ENCODE results near the gene SMIM38.
"Not testable (repeated sequence)": the region's sequence is repeated elsewhere in the genome, so short reads cannot be mapped to it uniquely, and the experiment has no call there.

SMIM38 gene

DNA sequence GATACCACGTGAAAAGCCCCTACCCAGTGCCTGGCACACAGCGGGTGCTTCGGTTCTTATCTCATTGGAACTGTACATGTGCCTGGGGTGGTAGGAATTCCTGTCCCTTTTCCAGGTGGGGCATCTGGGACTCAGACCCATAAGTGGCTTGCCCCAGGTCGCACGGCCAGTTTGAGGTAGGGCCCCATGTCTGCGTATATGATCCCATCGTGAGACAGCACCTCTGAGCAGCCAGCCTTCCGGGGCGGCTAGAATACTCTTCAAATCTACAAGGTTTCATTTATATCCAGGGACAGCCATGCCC is 33.5 kb upstream of the SMIM38 start:
- no peak for ATAC-seq
- no peak for DNase-seq

DNA sequence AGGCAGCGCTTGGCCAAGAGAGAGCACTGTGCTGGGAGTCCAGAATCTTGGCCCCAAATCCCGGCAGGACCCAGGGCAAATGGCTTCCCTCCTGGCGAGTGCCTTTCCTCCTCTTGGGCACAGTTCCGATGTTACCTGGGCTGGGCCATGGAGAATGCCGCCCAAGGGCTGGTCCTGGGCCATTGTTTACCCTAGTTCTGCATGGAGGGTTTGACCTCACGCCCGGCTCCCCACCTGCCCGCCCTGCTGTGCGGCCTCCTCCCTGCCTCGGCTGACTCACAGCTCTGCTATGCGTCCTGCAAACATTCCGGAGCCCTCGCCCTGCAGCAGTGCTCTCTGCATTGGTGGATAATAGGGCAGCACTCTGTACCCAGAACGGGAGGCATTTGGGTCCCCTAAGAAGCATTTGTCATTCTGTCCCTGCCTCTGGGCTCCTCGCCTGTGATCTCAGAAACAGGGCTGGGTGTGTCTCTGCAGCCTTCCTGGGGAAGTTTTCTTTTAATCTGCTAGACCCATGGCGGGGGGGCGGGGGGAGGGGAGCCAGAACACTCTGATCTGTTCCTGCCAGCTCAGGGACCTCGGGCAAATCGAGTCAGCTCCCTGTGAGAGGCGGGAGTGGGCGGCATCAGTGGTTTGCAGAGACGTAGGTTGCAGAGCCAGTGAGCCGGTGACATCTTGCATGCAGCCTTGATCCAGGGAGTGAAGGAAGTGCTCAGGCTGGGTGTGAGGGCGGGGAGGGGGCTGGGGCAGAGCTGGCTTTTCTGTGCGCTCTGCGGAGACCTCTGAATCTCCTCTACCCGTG is 32.9 kb upstream of the SMIM38 start:
- ATAC-seq = peak; percentile 90

DNA sequence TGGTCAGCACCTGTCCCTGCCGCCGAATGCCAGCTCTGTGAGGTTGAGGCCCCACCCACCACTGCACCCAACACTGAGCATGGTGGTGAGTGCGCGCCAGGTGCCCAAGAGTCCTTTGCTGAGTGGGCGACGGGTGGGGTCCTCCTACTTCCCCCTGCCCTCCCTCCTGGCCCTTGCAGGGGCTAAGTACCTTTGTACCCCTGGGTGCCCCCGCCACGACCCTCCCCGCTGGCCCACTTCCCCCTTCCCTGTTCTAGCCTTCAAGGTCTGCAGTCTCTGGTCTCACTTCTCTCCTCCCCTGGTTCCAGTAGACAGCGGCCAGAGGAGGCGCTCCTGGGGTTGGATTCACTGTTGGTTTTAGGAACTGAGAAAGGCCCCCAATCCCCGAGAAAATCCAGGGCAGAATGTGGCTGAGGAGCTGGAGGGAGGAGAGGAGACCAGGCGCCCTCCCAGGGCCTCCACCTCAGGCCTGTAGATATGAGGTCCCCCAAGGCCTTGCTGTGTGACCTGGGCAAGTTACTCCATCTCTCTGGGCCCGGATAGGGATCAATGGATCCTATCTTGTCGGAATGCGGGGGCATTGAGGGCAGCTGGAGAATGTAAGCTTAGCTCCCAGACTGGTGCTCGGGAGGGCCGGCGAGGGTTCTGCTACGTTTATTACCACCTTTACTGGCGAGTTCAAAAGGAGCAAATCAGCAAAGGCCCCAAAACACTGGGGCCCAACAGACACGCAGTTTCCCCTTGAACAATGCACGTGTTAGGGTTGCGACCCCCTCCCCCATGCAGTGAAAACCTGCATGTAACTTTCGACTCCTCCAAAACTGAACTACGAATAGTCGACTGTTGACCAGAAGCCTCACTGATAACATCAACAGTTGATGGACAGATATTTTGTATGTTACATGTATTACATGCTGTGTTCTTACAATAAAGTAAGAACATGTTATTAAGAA is 31.9 kb upstream of the SMIM38 start:
- peak; percentile 33 for DNase-seq
- ATAC-seq = peak; percentile 14

More for the DNA sequence above, 32.9 kb upstream of the SMIM38 start:
- peak; percentile 85 for DNase-seq

DNA sequence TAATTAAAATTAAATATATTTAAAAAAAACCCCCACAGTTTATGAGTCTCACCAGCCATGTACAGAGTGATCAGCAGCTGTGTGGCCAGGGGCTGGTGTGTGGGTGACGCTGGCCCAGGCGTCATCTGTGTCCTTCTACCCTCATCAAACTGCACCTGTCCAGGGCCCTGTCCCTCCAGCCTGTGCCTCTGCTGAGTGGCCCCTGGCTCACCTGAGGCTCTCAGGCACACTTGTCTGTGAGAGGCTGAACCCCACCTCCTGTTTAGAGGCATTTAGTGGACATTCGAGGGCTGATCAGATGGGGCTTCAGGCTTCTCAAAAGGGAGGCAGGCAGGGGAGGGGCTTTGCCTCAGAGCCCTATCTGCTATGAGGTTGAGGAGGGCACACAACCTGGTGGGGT is 29.9 kb upstream of the SMIM38 start:
- ATAC-seq = no peak

DNA sequence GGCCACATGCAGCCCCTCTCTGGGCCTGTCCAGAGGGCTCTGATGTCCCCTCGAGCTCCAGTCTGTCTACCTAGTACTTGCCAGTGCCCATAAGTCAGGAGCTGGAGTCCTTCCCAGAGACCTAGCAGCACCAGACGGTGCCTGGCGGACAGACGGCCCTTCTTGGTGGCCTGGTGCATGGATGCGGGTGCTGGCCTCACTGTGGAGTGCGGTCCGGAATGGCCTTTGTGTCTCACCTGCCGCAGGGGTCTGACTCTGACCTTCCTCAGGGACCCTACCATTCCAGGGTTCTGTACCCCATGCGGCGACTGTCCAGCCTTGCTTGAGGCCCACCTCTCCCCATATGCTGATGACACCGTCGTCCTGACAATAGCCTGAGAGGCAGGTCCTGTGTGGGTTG is 29.4 kb upstream of the SMIM38 start:
- ATAC-seq = no peak

More for the DNA sequence above, 29.9 kb upstream of the SMIM38 start:
- DNase-seq = no peak

DNA sequence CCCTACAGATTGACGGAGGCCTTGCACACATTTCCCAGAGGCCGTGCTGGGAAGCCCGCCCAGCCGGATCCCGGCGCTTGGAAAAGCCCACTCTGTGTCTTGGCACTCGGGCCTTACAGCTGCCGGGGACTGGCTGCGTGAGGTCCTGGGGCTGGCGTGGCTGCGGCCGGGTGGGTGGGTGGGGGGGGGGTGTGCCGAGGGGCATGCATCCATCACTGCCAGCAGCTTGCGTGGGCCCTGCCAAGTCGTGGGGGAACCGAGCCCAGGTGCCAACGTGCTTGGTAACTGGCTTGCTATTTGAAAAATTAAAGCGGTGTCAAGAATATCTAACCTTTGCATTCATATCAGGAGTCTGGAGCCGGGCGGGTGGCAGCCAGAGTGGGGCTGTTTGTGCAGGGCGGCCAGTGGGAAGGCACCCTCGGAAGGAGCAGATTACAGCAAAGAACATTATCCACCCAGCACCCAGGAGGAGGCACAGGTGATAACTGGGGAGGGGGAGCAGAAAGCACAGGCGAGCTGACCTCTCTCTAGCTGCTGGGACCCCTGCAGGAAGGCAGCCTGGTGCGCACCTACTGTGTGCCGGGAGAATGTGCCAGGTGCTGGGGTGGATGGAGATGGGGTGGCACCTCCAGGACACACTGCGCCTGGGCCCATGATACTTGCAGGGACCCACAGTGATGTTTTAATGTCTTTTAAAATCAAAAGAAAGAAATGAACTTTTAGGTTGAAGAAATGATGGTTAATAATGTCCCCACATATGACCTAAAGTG is 28.5 kb upstream of the SMIM38 start:
- no peak for ATAC-seq
- DNase-seq = no peak

More for the DNA sequence above, 29.4 kb upstream of the SMIM38 start:
- DNase-seq = no peak

DNA sequence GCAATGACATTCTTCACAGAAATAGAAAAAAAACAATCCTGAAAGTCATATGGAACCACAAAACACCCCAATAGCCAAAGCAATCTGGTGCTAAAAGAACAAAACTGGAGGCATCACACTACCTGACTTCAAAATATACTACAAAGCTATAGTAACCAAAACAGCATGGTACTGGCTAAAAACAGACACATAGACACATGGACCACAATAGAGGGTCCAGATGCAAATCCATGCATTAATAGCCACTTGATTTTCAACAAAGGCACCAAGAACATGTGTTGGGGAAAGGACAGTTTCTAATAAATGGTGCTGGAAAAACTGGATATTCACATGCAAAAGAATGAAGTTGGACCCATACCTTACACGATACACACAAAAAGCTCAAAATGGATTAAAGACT is 27.9 kb upstream of the SMIM38 start:
- DNase-seq (no peak), ATAC-seq (no peak)

DNA sequence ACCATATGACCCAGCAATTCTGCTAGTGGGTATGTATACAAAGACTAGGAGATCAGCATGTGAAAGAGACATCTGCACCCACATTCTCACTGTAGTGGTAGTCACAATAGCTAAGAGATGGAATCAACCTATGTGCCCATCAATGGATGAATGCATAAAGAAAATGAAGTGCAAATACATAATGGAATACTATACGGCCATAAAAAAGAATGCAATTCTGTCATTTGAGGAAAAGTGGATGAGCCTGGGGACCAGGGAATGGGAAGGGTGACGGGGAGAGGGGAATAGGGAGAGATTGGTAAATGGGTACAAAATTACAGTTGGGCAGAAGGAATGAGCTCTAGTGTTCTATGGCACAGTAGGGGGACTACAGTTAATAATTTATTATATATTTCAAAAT is 26.7 kb upstream of the SMIM38 start:
- no peak for DNase-seq
- no peak for ATAC-seq

DNA sequence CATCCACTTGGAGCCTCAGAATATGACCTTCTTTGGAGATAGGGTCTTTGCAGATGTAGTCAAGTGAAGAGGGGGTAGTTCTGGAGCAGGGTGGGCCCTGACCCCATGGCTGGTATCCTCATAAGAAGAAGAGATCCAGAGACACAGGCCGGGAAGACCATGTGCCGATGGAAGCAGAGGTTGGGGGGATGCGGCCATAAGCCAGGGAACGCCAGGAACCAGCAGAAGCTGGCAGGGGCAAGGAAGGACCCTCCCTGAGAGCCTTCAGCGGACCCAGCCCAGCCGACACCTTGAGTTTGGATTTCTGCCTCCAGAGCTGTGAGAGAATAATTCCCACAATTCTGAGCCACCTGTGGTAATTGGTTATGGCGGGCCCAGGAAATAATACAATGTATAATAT is 26.1 kb upstream of the SMIM38 start:
- DNase-seq (no peak), ATAC-seq (no peak)

DNA sequence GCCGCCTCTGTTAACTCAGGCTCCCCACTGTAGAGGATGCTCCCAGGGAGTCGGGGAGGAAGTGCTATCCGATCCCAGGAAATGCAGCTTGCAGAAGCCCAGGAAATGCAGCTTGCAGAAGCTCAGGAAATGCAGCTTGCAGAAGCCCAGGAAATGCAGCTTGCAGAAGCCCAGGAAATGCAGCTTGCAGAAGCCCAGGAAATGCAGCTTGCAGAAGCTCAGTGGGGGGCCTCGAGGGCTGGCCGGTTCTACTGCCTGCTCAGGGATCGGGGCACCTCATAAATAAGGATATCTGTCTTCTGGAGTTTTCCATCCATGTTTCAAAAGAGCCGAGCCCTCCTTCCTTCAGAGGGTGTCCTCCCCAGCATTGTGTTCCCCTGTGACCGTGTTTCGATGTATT is 25.1 kb upstream of the SMIM38 start:
- DNase-seq (no peak), ATAC-seq (no peak)

DNA sequence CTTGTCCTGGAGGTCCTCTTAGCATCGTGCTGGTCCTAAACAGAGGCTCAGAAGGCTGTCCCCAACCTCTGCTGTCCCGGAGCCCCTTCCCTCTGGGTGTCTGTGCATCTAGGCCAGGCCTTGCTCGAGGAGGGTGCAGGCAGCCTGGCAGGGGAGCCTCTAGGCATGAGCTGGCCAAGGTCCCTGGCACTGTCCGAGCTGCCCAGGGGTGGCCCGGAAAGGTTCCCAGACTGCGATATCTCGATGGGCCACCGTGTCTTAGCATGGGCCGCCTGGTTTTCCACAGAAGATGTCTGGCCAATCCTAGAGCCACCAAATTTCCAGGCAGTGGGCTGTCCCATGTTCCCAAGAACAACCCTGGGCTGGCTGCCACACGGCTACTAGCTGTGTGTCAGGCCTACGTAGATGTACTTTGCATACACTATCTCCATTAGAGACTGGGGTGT is 24.6 kb upstream of the SMIM38 start:
- no peak for ATAC-seq

DNA sequence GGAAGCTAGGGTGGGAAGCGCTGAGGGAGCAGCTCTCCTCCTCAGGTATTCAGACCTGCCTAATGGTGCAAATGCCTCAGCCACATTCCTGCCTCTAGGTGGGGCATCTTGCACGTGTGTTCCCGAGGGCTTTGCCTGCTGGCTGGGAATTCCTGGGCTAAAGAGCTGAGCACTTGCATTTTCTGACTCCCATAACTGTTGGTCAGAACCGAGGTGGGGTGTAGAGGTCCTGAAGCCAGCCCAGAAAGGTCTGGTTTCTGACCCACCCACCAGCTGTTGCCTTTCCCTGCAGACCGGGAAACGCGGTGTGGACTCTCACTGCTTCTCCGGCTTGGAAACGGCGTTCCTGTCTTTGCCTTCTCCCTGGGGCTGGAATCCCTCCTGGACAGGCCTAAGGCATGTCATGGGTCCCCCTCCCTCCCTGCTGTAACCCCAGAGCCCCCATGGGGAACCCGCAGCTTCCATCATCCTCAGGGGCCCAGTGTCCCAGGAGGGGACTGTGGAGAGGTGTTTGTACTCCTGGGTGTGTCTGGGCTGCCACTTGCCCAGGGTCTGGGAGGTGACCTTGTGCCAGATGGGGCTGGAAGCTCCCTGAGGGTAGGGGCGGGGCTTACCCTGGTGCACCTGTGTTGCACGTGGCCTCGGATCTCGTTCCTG is 24.0 kb upstream of the SMIM38 start:
- DNase-seq (no peak), ATAC-seq (no peak)

More for the DNA sequence above, 24.6 kb upstream of the SMIM38 start:
- DNase-seq = no peak

DNA sequence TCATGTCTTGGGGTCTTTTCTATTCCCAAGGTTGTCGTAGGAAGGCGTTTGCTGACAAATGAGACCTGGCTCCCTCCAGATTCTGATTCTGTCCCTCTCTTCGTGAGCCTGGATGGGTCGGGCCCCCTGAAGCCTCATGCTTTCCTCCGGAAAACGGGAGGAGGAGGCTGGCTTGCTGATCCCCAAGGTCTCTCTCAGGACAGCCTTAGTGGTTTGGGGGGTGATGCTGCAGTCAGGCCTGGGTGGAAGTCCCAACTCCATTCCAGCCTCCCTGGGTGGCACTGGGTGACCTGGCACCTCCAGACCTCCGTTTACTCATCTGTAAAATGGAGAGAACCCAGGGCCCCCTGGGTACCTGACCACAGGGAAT is 23.4 kb upstream of the SMIM38 start:
- DNase-seq (no peak), ATAC-seq (no peak)

DNA sequence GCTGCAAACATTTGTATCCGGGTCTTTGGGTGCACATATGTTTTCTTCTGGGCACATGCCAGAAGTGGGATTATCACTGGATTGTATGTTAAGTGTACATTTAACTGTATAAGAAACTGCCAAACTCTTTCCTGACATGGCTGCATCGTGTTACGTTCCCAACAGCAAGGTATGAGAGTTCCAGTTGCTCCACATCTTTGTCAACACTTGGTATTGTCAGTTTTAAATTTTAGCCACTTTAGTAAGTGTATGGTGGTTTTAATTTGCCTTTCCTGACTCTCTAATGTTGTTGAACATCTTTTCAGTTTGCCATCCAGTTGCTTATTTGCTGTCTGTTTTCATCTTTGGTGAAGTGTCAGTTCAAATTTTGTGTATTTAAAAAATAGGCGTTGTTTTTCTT is 22.5 kb upstream of the SMIM38 start:
- DNase-seq (no peak), ATAC-seq (no peak)

DNA sequence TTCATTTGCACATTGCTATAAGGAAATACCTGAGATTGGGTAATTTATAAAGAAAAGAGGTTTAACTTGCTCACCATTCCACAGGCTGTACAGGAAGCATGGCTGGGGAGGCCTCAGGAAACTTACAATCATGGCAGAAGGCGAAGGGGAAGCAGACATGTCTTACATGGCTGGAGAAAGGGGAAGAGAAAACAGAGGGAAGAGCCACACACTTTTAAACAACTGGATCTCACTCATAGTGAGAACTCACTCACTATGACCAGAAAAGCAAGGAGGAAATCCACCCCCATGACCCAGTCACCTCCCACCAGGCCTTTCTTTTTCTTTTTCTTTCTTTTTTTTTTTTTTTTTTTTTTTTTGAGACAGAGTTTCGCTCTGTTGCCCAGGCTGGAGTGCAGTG is 21.6 kb upstream of the SMIM38 start:
- not testable (repeated sequence) for DNase-seq, ATAC-seq

DNA sequence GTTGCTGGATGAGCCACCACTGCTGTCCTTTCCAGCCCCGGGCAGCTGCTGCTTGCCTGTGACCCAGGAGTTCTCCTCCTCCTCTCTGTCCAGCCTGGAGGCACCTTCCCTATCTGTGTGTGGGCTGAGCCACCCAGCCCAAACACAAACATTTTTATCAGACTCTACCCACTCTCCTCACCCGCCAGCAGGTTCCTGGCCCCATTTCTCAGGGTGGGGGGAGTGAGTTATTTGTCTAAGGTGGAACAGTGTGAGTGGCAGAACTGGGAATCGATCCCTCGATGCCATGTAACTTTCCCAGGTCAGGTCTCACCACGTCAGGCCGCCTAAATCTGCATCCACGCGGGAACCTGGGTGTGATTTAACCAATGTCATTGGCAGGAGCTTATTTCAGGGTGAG is 20.8 kb upstream of the SMIM38 start:
- no peak for DNase-seq
- no peak for ATAC-seq

DNA sequence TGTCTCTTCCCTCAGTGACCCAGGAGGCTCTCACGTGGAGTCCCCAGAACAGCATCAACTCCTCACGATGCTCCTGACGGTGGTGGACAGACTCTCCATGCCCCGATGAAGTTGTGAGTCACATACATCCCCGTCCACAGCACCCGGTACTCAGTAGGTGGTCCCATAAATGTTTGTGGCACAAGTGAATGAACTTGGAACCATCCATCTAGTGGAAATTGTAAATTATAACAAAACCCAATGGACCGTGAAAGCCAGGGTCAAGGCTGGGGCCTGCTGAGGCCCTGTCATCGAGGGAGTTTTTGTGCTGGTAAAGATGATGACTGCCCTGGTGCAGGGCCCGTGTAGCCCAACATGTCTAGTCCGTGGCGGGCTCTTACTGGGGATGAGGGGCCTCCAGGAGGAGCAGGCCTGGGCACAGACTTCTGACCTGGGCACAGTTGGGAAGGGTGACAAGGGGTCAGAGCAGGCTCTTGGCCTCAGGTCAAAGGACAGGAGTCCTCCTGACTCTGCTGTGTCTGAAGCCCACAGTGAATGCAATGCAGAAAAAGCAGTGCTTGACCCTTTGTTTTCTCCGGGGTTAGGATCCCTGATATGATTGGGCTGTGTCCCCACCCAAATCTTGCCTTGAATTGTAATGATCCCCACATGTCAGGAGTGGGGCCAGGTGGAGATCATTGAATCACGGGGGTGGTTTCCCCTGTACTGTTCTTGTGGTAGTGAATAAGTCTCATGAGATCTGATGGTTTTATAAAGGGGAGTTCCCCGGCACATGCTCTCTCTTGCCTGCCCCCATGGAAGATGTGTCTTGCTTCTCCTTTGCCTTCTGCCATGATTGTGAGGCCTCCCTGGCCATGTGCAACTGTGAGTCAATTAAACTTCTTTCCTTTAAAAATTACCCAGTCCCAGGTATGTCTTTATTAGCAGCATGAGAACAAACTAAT is 20.0 kb upstream of the SMIM38 start:
- DNase-seq = peak; percentile 26
- ATAC-seq = peak; percentile 34

DNA sequence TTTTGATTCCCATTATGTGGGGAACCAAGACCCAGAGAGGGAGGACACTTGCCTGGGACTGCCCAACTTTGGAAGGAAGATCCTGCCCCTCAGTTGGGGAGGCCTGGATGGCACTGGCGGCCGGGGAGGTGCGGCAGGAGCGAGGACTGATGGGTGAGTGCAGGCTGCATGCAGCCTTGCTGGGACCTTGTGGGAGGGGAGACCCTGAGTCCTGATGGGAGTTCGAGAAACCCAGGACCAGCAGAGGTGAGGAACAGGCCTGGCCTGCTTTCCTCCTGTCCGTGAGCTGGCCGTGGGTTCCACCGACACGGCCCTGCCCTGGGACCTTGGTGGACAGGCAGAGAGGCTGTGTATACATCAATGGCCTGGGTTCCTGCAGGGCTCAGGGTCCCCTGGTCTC is 19.3 kb upstream of the SMIM38 start:
- DNase-seq = no peak
- no peak for ATAC-seq

DNA sequence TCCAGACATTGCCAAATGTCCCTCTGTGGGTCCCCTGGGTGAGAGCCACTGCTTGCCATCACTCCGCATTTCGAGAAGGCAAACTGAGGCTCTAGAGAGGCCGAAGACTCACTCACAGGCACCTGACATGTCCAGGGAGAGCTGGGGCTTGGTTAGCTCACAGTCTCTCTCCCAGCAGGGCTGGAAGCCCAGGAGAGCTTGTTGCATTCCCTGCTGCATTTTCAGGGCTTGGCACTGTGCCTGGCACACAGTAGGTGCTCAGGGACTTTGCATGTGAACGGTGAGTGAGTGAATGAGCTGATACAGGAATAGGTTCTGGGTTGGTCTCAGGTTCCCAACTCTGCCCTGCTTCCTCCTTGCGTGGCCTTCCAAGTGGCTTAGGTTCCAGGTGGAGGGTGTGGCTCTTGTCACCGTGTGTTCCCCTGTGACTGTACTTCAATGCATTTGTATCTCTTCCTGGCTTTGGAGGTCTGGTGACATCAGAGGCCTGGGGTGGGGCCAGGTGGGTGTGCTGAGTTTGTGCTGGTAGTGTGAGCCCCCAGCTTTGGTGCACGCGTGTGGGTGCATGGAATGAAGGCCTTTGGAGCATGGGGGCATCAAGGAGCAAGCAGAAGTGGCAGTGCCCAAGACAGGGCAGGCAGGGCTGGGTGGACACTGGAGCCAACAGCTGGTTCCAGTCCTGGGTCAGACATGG is 18.4 kb upstream of the SMIM38 start:
- DNase-seq (no peak), ATAC-seq (no peak)

DNA sequence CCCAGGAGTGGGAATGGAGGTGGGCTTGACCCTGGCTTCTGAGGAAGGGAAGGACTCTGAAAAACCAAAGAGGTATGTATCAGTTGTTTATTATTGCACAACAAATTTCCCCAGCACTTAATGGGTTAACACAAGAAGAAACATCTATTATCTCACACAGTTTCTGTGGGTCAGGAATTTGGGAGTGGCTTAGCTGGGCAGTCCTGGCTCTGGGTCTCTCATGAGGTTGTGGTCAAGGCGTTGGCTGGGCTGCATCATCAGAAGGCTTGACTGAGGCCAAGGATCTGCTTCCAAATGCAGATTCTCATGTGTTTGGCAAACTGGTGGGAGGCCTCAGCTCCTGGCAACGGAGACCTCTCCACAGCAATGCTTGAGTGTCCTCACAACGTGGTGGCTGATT is 17.5 kb upstream of the SMIM38 start:
- no peak for ATAC-seq
- DNase-seq = no peak

All from stimulated activated naive CD8-positive, alpha-beta T cell treated with anti-CD3 and anti-CD28 coated beads, Interleukin-15, Interleukin-2, amounts not matched to agents 100 U/mL and 50 U/mL, for 24 hours (primary cell).